Fibroblast of the aortic adventitia (primary cell): ENCODE data around the gene PERP. TPM values are rescaled to one million over a fixed set of nuclear protein-coding genes. Genes with fewer than 3 reads are reported as not detected.

Experiments
- DNase-seq: peaks from one replicate; pipeline ENCODE4 v3.0.0-alpha.2; 2010; ENCODE audit warnings: low read depth
- H3K4me3 ChIP-seq: 2 replicates; pipeline ENCODE4 v1.5.1; 2011; ENCODE audit warnings: low read depth, mild to moderate bottlenecking, control low read depth, low read length, moderate library complexity
- CTCF ChIP-seq: IDR thresholded peaks from 2 replicates; pipeline ENCODE4 v1.5.1; 2011; ENCODE audit warnings: mild to moderate bottlenecking, low read length, control low read depth, inconsistent platforms; ENCODE audit not compliant: insufficient read depth
- total RNA-seq: library from RNA; depleted of rRNA; stranded (reverse); fragments of >200 nt; gene quantifications from 2 replicates; pipeline ENCODE4 v1.2.3, GENCODE V29; 2012; ENCODE audit warnings: low replicate concordance

Gene PERP
- total RNA-seq = 6.3 and 25.0 TPM in 2 replicates

GRCh38 chr6:138107078-138107751, at the start of gene PERP:
Gene PERP (minus strand): TSS chr6:138107419. CDS start chr6:138107340, 79 bp downstream.
- no peak for TF ChIP-seq CTCF
- peak; percentile 33 for DNase-seq
- H3K4me3 ChIP-seq = peak within 1 kb of the TSS; percentile 78

- DNase-seq = no peak
- no peak for TF ChIP-seq CTCF
- H3K4me3 ChIP-seq = no peak overlapping the region
Observed at GRCh38 chr6:138155443-138155842, 48.2 kb upstream of the PERP start.

- no peak for TF ChIP-seq CTCF
- DNase-seq = no peak
- H3K4me3 ChIP-seq = no peak overlapping the region
Observed at GRCh38 chr6:138146544-138146943, 39.3 kb upstream of the PERP start.

- H3K4me3 ChIP-seq = no peak overlapping the region
- DNase-seq = no peak
- TF ChIP-seq CTCF = no peak
Observed at GRCh38 chr6:138145402-138145801, 38.2 kb upstream of the PERP start.

GRCh38 chr6:138142806-138143205, 35.6 kb upstream of the PERP start:
- no peak for TF ChIP-seq CTCF
- no peak overlapping the region for H3K4me3 ChIP-seq
- no peak for DNase-seq

- no peak overlapping the region for H3K4me3 ChIP-seq
- no peak for TF ChIP-seq CTCF
- DNase-seq = no peak
Observed at GRCh38 chr6:138129190-138129589, 22.0 kb upstream of the PERP start.

- no peak for TF ChIP-seq CTCF
- DNase-seq = no peak
- no peak overlapping the region for H3K4me3 ChIP-seq
Observed at GRCh38 chr6:138128096-138128495, 20.9 kb upstream of the PERP start.
